Caco-2 (cell line): Measurements from ENCODE around the gene BTC. TPM values are rescaled to one million over a fixed set of nuclear protein-coding genes. Genes with fewer than 3 reads are reported as not detected.
"Not testable (repeated sequence)": the region's sequence is repeated elsewhere in the genome, so short reads cannot be mapped to it uniquely, and the experiment has no call there.

ENCODE experiments used
- BruUV-seq: library from RNA; stranded (reverse); fragments of 400-500 nt; replicated peaks from 2 replicates; lab custom pipeline; 2021; lab: Mats Ljungman, UMichigan
- CTCF ChIA-PET: fragments of 300-600 bp; sonication (Branson Sonifier 250); formaldehyde crosslinking; loops from one replicate; lab custom pipeline; 2022; ENCODE audit warnings: antibody characterized with exemption; lab: Charles Lee
- POLR2A ChIA-PET: fragments of 300-600 bp; sonication (Branson Sonifier 250); formaldehyde crosslinking; loops from one replicate; lab custom pipeline; 2022; ENCODE audit warnings: antibody characterized with exemption; lab: Charles Lee
- DNase-seq, 2 experiments: peaks; one replicate each; pipeline versions ENCODE4 v3.0.0 to v3.0.0-alpha.2; 2020 to 2022
- H3K27me3 ChIP-seq: replicated peaks from 2 replicates; pipeline ENCODE4 v1.6.0; 2011; ENCODE audit warnings: low read length; ENCODE audit not compliant: control insufficient read depth, insufficient read depth
- H3K36me3 ChIP-seq: 2 replicates; pipeline ENCODE4 v1.5.1; 2011; ENCODE audit warnings: low read length; ENCODE audit not compliant: control insufficient read depth, insufficient read depth
- H3K4me1 ChIP-seq: fragments of 250-450 bp; sonication (Bioruptor Pico); 2 replicates; pipeline ENCODE4 v1.5.1; 2020; ENCODE audit warnings: mild to moderate bottlenecking
- H3K4me3 ChIP-seq: 2 replicates; pipeline ENCODE4 v1.5.1; 2011; ENCODE audit warnings: low read depth, mild to moderate bottlenecking, control low read depth, low read length
- H3K9me3 ChIP-seq: fragments of 250-450 bp; sonication (Bioruptor Pico); 2 replicates; pipeline ENCODE4 v1.5.1; 2020; ENCODE audit warnings: mild to moderate bottlenecking, moderate library complexity
- H3K27ac Mint-ChIP-seq: one replicate; pipeline ENCODE4 v1.8.0; 2022; ENCODE audit warnings: mixed read lengths; ENCODE audit not compliant: unreplicated experiment
- H3K27me3 Mint-ChIP-seq: one replicate; pipeline ENCODE4 v1.8.0; 2022; ENCODE audit warnings: mixed read lengths; ENCODE audit not compliant: insufficient read depth, unreplicated experiment
- H3K36me3 Mint-ChIP-seq: one replicate; pipeline ENCODE4 v1.8.0; 2022; ENCODE audit warnings: mild to moderate bottlenecking, mixed read lengths; ENCODE audit not compliant: insufficient read depth, unreplicated experiment
- H3K4me1 Mint-ChIP-seq: one replicate; pipeline ENCODE4 v1.8.0; 2022; ENCODE audit warnings: low read depth, mixed read lengths; ENCODE audit not compliant: unreplicated experiment
- H3K4me3 Mint-ChIP-seq: one replicate; pipeline ENCODE4 v1.8.0; 2022; ENCODE audit warnings: mild to moderate bottlenecking, moderate library complexity, mixed read lengths; ENCODE audit not compliant: unreplicated experiment
- H3K9me3 Mint-ChIP-seq: one replicate; pipeline ENCODE4 v1.8.0; 2022; ENCODE audit warnings: mixed read lengths; ENCODE audit not compliant: unreplicated experiment
- CTCF ChIP-seq, 2 experiments: fragments of 200-600 bp in 1 of 2; IDR thresholded peaks; 1 replicate in 1 of 2; 2 replicates in 1 of 2; pipeline versions ENCODE4 v1.5.1 to v1.8.0; 2011 to 2022; ENCODE audit warnings: antibody characterized with exemption in 1 of 2, control low read depth in 1 of 2, inconsistent platforms in 1 of 2, low read depth in 1 of 2, low read length in 1 of 2, mild to moderate bottlenecking in 1 of 2, moderate library complexity in 1 of 2; ENCODE audit not compliant: insufficient read depth in 1 of 2, severe bottlenecking in 1 of 2, unreplicated experiment in 1 of 2
- intact Hi-C: fragments of 100-400 bp; cut with micrococcal nuclease; formaldehyde crosslinking; loops from one replicate; pipeline ENCODE4 v1.10.0; 2022; ENCODE audit not compliant: unreplicated experiment
- total RNA-seq: library from RNA; stranded (reverse); gene quantifications from 2 replicates; pipeline ENCODE4 v1.2.3, GENCODE V29; 2022

BTC gene
- total RNA-seq, 1 experiment from 2014 or later = 0.09 TPM

DNA sequence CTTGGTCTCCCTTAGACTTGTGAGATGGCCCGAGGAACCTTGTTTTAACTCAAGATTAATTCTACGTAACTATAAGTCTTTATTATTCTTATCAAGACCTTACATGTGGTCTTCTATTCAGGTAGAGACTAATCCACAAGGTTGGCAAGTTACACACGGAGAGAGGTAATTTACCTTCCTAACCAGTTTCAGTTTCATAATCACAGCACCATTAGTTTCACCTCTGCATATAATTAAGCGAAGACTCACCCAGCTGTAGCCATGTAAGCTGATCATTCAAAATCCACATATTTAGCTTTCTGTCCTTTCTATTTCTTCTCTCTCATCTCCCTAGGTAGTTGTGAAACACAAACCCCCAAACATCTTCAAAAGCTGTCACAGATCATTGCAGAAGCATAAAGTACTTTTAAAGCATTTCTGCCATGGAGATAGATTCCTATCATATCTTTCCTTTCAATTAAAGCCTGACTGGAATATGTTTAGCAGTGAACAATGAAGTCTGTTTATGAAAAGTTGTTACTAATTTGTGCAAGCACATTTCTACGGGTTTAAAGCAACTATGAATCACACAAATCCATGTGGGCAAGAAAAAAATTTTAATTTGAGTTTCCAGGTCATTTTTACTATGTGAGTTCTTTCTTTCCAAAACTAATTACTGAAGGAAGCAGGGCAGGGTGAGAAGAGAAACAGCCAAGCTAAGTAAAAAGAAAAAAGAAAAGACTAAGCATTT is 78.5 kb downstream of the BTC start:
- no peaks in the 10 kb centered on the region for H3K4me1 Mint-ChIP-seq
- H3K27ac Mint-ChIP-seq = no peak overlapping the region
- Histone ChIP-seq H3K4me3 (no peak overlapping the region), H3K9me3 (no peaks in the 10 kb centered on the region), H3K36me3 (no peaks in the 10 kb centered on the region), H3K27me3 (no peaks in the 10 kb centered on the region), H3K4me1 (no peaks in the 10 kb centered on the region)
- no peak for TF ChIP-seq CTCF (IDR thresholded peaks at IDR 0.05; ENCODE audit: insufficient read depth in 1 of 2, low read depth in 1 of 2, low read length in 1 of 2, severe bottlenecking in 1 of 2, unreplicated experiment in 1 of 2)
- no TSS peak for BruUV-seq
- ChIA-PET CTCF (no interaction called here), POLR2A (no interaction called here)
- DNase-seq = no peak
- H3K36me3 Mint-ChIP-seq = no peaks in the 10 kb centered on the region
- H3K27me3 Mint-ChIP-seq = peaks cover 1% of the 10 kb centered on the region
- no peak overlapping the region for H3K4me3 Mint-ChIP-seq
- H3K9me3 Mint-ChIP-seq = peaks cover 22% of the 10 kb centered on the region
- intact Hi-C loops = no loop called here

DNA sequence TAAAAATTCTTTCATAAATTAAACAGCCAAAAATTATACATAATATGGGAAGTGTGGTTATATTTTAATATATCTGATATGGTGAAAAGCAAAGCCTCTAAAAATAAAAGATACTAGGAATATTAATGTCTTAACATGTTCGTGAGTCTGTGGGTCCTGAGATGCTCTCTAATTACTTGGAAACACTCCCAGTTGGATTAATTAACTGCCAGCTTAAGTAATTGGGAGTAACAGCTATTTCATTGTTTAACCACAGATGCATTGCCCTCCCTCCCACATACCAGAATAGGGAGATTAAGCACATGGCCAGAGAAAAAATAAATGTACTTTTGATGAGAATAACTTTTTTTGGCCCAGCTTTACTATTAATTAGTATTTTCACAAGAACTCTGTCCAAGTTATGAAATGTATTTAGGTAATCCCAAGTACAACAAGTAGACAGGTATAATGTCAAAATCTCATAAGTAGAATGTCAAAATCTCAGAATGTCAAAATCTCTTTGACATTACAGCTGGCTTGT is 79.7 kb downstream of the BTC start:
- CTCF ChIA-PET = no interaction called here
- H3K27me3 Mint-ChIP-seq = peaks cover 2% of the 10 kb centered on the region
- intact Hi-C loops = no loop called here
- H3K27me3 ChIP-seq = no peaks in the 10 kb centered on the region
- no peak overlapping the region for H3K27ac Mint-ChIP-seq
- H3K9me3 ChIP-seq = no peaks in the 10 kb centered on the region
- H3K9me3 Mint-ChIP-seq = peaks cover 27% of the 10 kb centered on the region
- H3K4me3 Mint-ChIP-seq = no peak overlapping the region
- no peak for TF ChIP-seq CTCF (IDR thresholded peaks at IDR 0.05; ENCODE audit: insufficient read depth in 1 of 2, low read depth in 1 of 2, low read length in 1 of 2, severe bottlenecking in 1 of 2, unreplicated experiment in 1 of 2)
- H3K36me3 ChIP-seq = no peaks in the 10 kb centered on the region
- no TSS peak for BruUV-seq
- H3K4me3 ChIP-seq = no peak overlapping the region
- H3K4me1 ChIP-seq = no peaks in the 10 kb centered on the region
- POLR2A ChIA-PET = no interaction called here
- H3K4me1 Mint-ChIP-seq = no peaks in the 10 kb centered on the region
- no peaks in the 10 kb centered on the region for H3K36me3 Mint-ChIP-seq
- DNase-seq = no peak

- DNase-seq, H3K27me3 Mint-ChIP-seq, BruUV-seq, H3K4me3 Mint-ChIP-seq, H3K27me3 ChIP-seq, H3K36me3 Mint-ChIP-seq, H3K4me3 ChIP-seq, intact Hi-C loops, H3K4me1 ChIP-seq, H3K36me3 ChIP-seq, H3K9me3 ChIP-seq, H3K27ac Mint-ChIP-seq, POLR2A ChIA-PET, CTCF ChIA-PET, H3K4me1 Mint-ChIP-seq: not testable (repeated sequence)
- peaks cover 27% of the 10 kb centered on the region for H3K9me3 Mint-ChIP-seq
Measured at GRCh38 chr4:74708135-74708534, 86.2 kb downstream of the BTC start.

Other genes starting within 250 kb of the BTC start
- gene PARM1, start 138.6 kb upstream of the BTC start, total RNA-seq = 1.7 and 2.3 TPM in 2 replicates